OCI-LY3 (cell line): ENCODE results near the gene ENPP3.

ENCODE experiments used
- H2AFZ ChIP-seq: fragments of 200-600, 300-600 bp; shearing (Covaris generic); 2 replicates; pipeline ENCODE4 v1.6.0; 2014; ENCODE audit warnings: antibody characterized with exemption, low read depth, low read length
- H3K27ac ChIP-seq: fragments of 200-600, 300-600 bp; sonication (generic); 2 replicates; pipeline ENCODE4 v1.5.1; 2014; ENCODE audit warnings: mild to moderate bottlenecking, low read length, moderate library complexity, mixed read lengths
- H3K27me3 ChIP-seq: fragments of 200-600, 300-600 bp; sonication (generic); 2 replicates; pipeline ENCODE4 v1.6.1; 2014; ENCODE audit warnings: low read depth, low read length, mixed read lengths
- H3K36me3 ChIP-seq: fragments of 200-600, 300-600 bp; sonication (generic); replicated peaks from 2 replicates; pipeline ENCODE3; 2014; ENCODE audit warnings: low read depth, low read length, mixed read lengths
- H3K4me1 ChIP-seq: fragments of 300-600, 200-600 bp; sonication (generic); 2 replicates; pipeline ENCODE4 v1.6.1; 2014; ENCODE audit warnings: low read length, mixed read lengths
- H3K4me2 ChIP-seq: fragments of 200-600, 300-600 bp; sonication (generic); 2 replicates; pipeline ENCODE4 v1.6.1; 2014; ENCODE audit warnings: low read length, mixed read lengths
- H3K4me3 ChIP-seq: fragments of 300-600, 200-600 bp; sonication (generic); 2 replicates; pipeline ENCODE4 v1.5.1; 2014; ENCODE audit warnings: antibody characterized with exemption, mild to moderate bottlenecking, low read length, moderate library complexity
- H3K79me2 ChIP-seq: fragments of 300-600, 200-600 bp; shearing (Covaris generic); 2 replicates; pipeline ENCODE4 v1.6.1; 2014; ENCODE audit warnings: mild to moderate bottlenecking, low read length, mixed read lengths
- H3K9ac ChIP-seq: fragments of 300-600, 200-600 bp; shearing (Covaris generic); 2 replicates; pipeline ENCODE4 v1.6.0; 2014; ENCODE audit warnings: mild to moderate bottlenecking, low read length, moderate library complexity
- H3K9me3 ChIP-seq: fragments of 200-600, 300-600 bp; shearing (Covaris generic); 2 replicates; pipeline ENCODE4 v1.6.1; 2014; ENCODE audit warnings: low read length, mixed read lengths; ENCODE audit not compliant: insufficient read depth
- H4K20me1 ChIP-seq: fragments of 200-600, 300-600 bp; sonication (generic); 2 replicates; pipeline ENCODE4 v1.6.1; 2016; ENCODE audit warnings: low read length, mixed read lengths; ENCODE audit not compliant: insufficient read depth
- EZH2phosphoT487 ChIP-seq: fragments of 200-600 bp; shearing (Covaris generic); IDR thresholded peaks from 2 replicates; pipeline ENCODE4 v1.6.1; 2018; ENCODE audit warnings: antibody characterized with exemption, mixed run types, low read depth
- TF ChIP-seq, protein P1 (sequence below): fragments of 200-600, 300-600 bp; sonication (generic); IDR thresholded peaks from 2 replicates; pipeline ENCODE4 v1.5.1; 2014; ENCODE audit warnings: antibody characterized with exemption, low read length, low read depth

The ENPP3 gene

GRCh38 chr6:131657630-131658111 lies 20.6 kb downstream of the ENPP3 start:
- Histone ChIP-seq H3K4me1 (no peaks in the 10 kb centered on the region), H3K79me2 (no peaks in the 10 kb centered on the region), H3K27me3 (no peaks in the 10 kb centered on the region), H3K36me3 (no peaks in the 10 kb centered on the region), H3K9ac (no peak overlapping the region), H4K20me1 (no peaks in the 10 kb centered on the region), H3K27ac (no peak overlapping the region), H3K9me3 (no peaks in the 10 kb centered on the region), H3K4me3 (no peak overlapping the region), H3K4me2 (no peak overlapping the region), H2AFZ (no peak overlapping the region)
- no peak for TF ChIP-seq EZH2phosphoT487
- TF ChIP-seq, protein P1, sequence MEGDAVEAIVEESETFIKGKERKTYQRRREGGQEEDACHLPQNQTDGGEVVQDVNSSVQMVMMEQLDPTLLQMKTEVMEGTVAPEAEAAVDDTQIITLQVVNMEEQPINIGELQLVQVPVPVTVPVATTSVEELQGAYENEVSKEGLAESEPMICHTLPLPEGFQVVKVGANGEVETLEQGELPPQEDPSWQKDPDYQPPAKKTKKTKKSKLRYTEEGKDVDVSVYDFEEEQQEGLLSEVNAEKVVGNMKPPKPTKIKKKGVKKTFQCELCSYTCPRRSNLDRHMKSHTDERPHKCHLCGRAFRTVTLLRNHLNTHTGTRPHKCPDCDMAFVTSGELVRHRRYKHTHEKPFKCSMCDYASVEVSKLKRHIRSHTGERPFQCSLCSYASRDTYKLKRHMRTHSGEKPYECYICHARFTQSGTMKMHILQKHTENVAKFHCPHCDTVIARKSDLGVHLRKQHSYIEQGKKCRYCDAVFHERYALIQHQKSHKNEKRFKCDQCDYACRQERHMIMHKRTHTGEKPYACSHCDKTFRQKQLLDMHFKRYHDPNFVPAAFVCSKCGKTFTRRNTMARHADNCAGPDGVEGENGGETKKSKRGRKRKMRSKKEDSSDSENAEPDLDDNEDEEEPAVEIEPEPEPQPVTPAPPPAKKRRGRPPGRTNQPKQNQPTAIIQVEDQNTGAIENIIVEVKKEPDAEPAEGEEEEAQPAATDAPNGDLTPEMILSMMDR, result no peak

GRCh38 chr6:131658287-131658686 lies 21.2 kb downstream of the ENPP3 start:
- H3K79me2 ChIP-seq, result no peaks in the 10 kb centered on the region
- H3K9me3 ChIP-seq, result no peaks in the 10 kb centered on the region
- no peak overlapping the region for H3K9ac ChIP-seq
- no peaks in the 10 kb centered on the region for H3K36me3 ChIP-seq
- H4K20me1 ChIP-seq, result no peaks in the 10 kb centered on the region
- TF ChIP-seq, protein P1, result no peak
- no peak for TF ChIP-seq EZH2phosphoT487
- no peaks in the 10 kb centered on the region for H3K27me3 ChIP-seq
- no peak overlapping the region for H2AFZ ChIP-seq
- no peaks in the 10 kb centered on the region for H3K4me1 ChIP-seq
- no peak overlapping the region for H3K27ac ChIP-seq
- H3K4me3 ChIP-seq, result no peak overlapping the region
- no peak overlapping the region for H3K4me2 ChIP-seq

GRCh38 chr6:131660195-131660594 lies 23.1 kb downstream of the ENPP3 start:
- no peaks in the 10 kb centered on the region for H3K79me2 ChIP-seq
- H3K27ac ChIP-seq, result no peak overlapping the region
- H2AFZ ChIP-seq, result no peak overlapping the region
- no peaks in the 10 kb centered on the region for H3K36me3 ChIP-seq
- H3K9me3 ChIP-seq, result no peaks in the 10 kb centered on the region
- H3K4me2 ChIP-seq, result no peak overlapping the region
- no peaks in the 10 kb centered on the region for H3K27me3 ChIP-seq
- H3K4me1 ChIP-seq, result no peaks in the 10 kb centered on the region
- TF ChIP-seq, protein P1, result no peak
- no peak for TF ChIP-seq EZH2phosphoT487
- no peak overlapping the region for H3K9ac ChIP-seq
- no peak overlapping the region for H3K4me3 ChIP-seq
- no peaks in the 10 kb centered on the region for H4K20me1 ChIP-seq

DNA sequence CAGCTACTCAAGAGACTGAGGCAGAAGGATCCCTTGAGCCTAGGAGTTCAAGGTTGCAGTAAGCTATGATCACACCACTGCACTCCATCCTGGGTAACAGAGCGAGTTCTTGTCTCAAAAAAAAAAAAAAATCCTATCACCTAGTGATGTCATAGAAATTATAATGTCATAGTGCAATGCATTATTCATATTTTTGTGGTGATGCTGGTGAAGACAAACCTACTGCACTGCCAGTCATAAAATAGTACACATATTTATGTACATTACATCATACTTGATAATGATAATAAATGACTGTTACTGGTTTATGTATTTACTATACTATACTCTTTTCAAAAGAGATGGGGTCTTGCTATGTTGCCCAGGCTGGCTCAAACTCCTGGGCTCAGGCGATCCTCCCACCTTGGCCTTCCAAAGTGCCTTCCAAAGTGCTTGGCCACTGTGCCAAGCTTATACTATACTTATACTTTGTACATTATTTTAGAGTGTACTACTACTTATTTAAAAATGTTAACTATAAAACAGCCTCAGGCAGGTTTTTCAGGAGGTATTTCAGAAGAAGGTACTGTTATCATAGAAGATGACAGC lies 26.6 kb downstream of the ENPP3 start:
- Histone ChIP-seq H3K9me3 (no peaks in the 10 kb centered on the region), H4K20me1 (no peaks in the 10 kb centered on the region), H3K4me3 (no peak overlapping the region), H3K4me1 (no peaks in the 10 kb centered on the region), H3K27me3 (no peaks in the 10 kb centered on the region), H2AFZ (no peak overlapping the region), H3K9ac (no peak overlapping the region), H3K79me2 (no peaks in the 10 kb centered on the region), H3K36me3 (no peaks in the 10 kb centered on the region), H3K27ac (no peak overlapping the region), H3K4me2 (no peak overlapping the region)
- TF ChIP-seq EZH2phosphoT487, result no peak
- TF ChIP-seq, protein P1, result no peak
